Effector CD8-positive, alpha-beta T cell (primary cell): ENCODE results near the gene SYT5.
"Not testable (repeated sequence)": the region's sequence is repeated elsewhere in the genome, so short reads cannot be mapped to it uniquely, and the experiment has no call there.

Experiments used
- DNase-seq: peaks from one replicate; lab custom pipeline; 2025; lab: John Stamatoyannopoulos, UW

SYT5 gene

DNA sequence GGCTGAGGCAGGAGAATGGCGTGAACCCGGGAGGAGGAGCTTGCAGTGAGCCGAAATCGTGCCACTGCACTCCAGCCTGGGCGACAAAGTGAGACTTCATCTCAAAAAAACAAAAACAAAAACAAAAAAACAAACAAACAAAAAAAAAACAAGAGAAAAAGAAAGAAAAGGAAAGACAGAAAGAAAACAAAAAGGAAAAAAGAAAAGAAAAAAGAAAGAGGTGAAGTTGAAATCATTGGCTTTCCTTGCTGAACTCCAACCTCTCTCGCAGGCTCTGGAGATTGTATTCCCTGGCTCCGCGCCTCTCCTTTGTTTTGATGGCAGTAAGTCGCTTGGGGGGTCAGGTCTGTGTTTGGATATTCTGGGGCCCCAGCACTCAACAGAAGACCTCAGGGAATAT, 7.8 kb downstream of the SYT5 start:
- DNase-seq, result not testable (repeated sequence)

DNA sequence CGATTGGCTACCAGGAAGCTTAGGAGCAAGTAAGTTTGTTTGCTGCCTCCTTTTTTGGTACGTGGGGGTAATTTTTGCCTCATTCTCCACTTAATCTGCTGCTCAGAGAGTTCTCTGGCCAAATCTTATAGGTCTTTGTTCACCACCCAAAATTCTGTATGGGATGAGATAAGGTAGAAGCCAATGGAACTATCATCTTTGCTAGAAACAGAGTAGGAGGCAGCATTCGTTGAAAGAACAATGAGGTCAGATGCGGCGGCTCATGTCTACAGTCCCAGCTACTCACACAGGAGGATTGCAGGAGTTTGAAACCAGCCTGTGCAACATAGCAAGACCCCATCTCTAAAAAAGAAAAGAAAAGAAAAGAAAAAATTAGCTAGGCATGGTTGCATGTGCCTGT, 8.6 kb downstream of the SYT5 start:
- DNase-seq, result no peak

DNA sequence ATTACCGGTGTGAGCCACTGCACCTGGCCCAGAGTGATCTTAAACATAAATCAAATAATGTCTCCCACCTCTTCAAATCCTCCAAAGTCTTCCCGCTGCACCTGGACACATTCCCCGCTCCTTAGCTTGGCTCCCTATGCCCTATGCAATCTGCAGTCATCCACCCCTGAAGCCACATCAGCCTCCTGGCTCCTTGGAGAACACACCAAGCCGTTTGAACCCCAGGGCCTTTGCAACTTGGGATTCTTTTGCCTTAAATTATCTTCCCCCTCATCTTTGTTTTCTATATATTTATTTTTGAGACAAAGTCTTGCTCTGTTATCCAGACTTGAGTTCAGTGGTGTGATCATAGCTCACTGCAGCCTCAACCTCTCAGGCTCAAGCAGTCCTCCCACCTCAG, 11.0 kb downstream of the SYT5 start:
- DNase-seq, result no peak

DNA sequence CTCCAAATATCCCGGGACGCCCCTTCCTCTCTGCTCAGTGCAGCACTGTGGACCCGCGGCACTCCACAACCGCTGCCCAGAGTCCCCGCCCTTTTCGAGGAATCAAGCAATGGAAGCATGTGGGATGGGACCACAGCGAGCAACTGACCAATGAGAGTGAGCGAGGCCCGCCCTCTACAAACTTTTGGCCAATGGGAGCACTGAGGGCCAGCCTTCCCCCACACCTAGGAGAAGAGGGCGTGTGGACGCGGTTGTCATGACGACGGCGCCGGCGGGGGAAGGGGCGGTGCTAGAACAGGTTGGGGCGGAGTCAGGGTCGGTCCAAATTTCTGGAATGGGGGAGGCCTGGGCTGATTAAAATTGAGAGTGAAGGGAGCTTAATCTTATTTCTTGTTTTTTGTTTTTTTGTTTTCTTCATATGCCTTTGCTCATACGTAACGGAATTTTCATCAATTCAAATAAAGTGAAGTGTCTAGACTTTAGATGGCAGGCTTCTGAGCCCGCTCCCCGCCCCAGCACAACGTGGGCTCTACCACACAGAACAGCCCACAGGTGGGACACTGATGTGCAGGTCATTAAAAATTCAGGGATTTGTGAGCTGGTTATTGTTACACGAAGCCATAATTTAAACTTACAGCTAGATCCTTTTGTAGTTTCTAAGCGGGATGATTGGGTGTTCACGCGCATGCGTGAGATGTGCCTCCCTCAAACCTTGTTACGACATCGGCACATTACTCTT, 13.4 kb downstream of the SYT5 start, which contains the start of gene DNAAF3:
DNAAF3 (minus strand) TSS at position 84 of the 739 bp plus-strand sequence. CDS start 200 bp downstream, outside the sequence.
- peak; percentile 21 for DNase-seq

DNA sequence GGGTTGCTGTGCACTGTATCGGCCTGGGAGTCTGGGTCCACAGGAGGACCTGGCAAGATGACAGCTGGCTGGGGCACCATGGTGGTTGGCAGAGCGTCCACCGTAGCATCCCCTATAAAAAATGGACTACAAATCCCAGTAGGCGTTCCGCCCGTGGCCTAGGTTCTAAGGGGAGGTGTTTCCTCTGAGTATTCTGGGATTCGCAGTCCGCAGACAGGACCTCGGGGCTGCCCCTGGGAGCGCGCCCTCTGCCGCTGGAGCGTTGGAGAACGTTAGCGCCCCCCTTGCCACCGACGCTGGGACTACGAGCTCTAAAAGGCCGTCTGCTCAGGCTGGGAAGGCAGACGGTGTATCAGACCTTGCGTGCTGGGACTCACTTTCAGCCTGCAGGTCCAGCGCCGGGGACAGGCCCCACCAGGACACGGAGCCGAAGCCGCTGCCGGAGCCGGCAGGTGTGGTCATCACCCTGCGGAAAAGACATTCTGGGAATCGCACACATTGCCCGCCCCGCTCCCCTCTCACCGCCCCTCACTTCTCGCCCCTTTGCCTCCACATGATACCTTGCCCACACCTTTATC, 14.0 kb downstream of the SYT5 start:
- no peak for DNase-seq

DNA sequence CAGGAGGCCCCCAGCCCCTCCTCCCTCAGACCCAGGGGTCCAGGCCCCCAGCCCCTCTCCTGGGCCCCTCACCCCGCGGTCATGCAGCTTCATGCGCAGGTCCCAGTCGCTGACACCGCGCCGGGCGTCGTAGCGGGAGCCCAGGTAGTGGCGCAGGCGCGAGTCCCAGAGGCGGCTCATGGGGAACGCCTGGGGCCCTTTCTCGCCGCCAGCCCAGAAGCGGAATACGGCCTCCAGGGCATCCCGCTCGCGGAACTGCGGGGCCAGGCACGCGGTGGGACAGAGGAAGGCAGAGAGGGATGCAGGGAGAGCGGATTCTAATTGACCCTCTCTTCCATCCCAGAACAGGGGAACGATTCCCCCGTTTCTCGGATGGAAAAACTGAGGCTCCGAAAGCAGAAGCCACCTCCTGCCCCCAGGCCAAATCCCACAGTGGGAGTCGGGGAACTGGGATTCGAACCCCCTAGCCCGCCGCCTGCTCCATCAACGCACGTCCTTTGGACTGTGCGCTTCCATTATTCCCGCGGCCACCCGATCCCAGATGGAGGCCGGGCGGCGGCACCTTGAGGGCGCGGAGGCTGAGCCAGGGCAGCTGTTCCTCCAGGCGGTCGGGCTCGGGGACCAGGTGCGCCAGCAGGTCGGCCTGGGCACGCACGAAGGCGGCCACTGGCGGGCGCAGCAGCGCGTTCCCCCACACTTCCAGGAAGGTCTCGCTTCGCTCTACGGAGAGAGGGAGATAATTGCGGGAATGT, 18.3 kb downstream of the SYT5 start:
- DNase-seq, result no peak

DNA sequence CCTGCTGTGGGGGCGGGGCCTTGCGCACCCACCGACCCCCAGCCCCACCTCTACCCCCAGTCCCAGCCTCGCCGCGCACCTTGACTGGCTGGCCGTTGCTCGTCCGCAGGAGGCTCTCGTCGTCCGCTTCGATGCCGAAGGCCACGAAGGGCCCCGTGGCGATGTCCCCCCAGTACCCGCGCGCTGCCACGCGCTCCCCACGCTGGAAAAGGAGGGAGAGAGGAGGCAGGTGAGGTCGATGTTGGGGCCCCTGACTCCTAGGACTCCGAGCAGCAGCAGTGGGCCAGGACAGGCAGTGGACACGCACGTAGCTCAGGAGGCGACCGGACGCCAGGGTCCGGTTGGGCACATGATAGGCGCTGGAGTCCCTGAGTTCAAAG, 19.1 kb downstream of the SYT5 start:
- DNase-seq, result no peak

DNA sequence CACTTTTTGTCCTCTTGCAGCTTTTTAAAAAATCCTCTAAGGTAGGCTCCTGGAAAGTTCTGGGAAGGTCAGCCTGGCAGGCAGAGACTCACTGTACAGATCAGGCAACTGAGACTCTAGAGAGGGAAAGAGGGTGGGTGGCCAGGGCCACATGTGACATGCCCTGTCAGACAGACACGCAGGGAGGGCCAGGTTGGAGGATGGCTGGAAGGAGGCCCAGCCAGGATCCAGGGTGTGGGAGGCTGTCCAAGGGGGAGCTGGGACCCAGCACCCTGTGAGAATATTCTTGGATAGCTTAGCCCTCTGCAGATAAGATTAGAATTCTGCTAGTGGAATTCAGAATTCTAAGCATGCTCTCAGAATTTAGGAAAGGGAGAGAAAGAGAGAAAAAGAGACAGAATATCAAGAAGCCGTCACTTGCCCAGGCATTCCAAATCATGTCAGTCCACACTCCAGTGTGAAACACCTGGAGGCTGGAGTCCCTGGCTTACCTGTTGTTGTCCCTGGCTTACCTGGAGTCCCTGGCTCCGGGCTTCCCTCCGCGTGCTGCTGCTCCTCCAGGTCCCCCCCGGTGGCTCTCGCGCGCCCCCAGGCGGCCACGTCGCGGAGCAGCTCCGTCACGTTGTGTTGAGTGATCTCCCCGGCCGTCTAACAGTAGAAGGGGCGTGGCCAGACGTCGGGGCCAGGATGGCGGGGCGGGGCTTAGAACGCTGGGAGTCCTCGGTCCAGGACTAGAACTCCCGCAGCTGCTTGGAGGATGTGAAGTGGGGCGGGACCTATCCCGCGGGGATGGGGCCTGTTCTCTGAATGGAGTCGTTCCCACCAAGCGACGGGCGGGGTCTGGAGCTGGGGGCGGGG, 19.7 kb downstream of the SYT5 start:
- DNase-seq, result peak; percentile 82

DNA sequence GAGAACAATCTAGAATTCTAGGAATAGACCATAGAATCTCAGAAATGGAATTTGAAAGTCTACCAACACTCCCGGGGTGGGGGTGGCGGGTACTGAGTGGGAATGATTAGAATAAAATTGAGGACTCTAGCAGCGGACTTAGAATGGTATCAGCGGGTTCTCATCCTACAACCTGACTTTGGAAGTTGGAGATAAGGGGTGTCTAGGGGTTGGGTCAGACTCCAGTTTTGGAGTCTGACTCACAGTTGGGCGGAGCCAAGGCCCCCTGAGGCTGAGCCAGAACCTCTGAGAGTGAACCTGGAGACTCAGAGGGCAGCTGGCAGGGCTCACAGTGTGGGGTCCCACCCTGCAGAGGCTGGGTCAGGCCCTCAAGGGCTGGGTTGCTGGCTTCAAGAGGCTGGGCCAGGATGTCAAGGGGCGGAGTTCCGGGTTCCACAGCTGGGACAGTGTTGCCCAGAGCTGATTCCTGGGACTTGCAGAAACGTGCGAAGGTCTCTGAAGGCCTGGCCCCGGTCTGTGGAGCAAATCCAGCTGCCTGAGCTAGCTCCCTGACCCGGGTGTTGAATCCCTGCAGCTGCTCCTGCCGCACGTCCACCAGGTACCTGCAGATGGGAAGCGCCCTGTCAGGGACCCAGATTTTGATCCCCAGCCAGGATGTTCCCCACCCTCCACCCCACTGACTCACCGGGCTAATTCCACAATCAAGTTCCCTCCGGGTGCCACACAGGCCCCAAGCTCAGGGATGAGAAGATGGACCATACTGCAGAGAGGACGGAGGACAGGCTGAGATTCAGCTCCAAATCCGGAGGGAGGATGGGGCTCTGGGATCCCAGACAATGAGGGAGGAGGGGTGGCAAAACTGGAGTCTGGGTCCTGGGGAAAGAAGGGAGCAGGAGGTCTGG, 21.0 kb downstream of the SYT5 start:
- DNase-seq, result no peak

DNA sequence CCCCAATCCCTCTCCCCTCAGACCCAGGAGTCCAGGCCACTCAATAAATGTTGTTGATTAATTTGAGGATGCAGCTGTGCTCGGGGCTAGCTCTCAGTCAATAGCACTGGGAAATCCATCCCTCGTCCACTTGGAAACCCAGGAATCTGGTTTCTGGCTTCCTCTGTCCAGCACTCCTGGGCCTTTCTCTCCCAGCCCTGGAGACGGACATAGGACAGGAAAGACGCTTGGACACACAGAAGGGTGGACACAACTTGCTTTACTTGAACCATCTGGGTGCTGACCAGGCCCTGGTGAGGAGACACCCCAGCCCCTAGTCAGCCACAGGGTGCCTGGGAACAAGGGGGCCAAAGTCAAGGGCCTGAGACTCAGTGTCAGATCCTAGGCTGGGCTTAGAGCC, 21.7 kb downstream of the SYT5 start:
- no peak for DNase-seq

DNA sequence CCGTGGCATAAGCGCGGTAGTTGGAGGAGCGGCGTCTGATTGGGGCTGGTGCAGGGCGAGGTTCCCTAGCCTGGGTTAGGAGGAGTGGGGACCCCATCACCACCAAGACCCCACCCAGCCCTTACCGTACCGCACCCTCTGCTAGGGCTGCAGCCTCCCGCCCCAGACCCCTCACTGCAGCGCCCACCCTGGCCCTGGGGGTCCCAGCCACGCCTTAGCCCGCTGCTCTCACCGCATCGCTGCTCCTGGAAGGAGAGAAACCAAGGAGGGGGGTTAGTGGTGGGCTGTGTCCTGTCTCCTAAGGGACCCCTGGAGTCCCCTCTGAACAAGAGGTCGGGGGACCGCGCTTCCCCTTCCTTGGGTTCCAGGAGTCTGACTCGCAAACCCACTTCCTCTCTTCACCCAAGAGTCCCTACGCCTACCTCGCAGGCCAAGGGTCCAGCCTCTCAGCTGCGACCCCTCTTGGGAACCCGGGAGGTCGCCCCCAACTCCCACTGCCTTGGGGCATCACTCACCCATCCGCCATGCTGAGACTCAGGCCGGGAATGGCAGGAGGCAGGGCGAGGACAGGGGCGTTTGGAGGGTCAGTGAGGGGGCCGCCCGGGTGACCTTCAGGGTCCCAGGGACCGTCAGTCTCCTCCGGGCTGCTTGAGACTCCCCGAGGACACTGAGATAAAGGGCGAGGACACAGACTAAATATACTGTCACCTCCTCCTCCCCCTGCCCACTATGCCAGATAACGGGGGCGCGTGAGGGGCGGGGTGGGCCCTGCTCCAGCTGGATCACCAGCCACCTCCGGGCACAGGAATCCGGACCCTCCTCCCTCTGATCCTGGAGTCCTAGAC, 22.8 kb downstream of the SYT5 start, which contains the start of gene TNNI3:
TNNI3 (minus strand) TSS at position 669 of the 845 bp plus-strand sequence; CDS start at position 526, 143 bp downstream.
- DNase-seq, result no peak

DNA sequence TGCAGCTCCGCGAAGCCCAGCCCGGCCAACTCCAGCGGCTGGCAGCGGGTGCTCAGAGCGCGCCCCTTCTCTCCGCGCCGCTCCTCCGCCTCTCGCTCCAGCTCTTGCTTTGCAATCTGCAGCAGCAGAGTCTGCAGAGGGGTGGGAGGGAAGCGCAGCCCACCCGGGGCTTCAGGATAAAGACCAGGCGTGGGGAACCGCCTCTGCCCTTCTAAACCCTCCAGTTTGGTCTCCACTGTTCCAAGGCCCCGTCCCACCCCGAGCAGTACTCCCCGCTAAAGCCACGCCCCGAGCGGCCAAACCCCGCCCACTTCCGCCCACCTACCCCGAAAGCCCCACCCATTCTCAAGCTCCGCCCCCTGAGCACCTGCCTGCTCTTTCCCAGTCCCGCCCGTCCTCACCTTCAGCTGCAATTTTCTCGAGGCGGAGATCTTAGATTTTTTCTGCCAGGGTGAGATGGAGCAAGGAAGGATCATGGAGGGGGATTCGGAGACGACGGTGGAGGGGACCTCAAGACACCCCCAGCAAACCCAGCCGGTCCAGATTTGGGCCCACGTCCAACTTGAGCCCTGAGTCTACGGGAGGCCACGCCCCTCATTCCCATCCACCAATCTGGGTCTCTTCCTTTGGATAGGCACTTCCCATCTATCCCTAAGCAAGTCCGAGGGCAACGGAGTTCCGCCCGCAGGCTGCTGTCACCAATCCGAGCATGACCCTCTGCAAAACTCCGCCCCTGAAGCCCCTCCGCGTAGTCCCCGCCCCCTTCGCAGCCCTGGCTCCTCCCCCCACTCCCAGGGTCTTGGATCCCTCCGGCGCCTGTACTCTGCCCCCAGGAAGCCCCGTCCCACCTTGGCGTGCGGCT, 23.7 kb downstream of the SYT5 start:
- DNase-seq, result peak; percentile 9

DNA sequence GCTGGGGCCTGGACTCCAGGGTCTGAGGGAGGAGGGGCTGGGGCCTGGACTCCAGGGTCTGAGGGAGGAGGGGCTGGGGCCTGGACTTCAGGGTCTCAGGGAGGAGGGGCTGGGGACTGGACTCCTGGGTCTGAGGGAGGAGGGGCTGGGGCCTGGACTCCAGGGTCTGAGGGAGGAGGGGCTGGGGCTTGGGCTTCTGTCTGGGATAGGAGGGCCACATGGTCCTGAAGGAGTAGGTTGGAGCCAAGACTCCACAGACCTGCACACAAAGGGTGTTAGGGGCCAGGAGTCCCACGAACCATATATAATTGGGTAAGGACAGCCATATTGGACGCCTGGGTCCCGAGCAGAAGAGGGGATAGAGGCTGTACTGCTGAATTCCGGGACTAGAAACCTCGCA, 24.3 kb downstream of the SYT5 start:
- DNase-seq, result not testable (repeated sequence)

DNA sequence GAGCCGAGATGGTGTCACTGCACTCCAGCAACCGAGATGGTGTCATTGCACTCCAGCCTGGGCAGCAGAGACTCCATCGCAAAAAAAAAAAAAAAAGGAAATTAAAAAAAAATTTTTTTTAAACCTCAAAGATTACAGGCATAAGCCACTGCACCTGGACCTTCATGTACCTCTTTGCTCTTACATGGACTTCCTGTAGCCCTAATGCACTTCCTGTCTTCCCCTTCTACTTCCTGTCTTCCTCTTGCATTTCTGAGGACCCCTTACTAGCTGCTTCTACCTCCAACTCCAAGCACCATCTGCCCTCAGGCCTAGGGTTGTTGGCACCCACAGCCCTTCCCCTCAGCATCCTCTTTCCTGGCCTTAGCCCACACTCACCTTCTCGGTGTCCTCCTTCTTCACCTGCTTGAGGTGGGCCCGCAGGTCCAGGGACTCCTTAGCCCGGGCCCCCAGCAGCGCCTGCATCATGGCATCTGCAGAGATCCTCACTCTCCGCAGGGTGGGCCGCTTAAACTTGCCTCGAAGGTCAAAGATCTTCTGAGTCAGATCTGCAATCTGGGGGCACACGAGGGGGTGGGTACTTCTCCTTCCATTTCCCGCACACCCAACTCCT, 26.3 kb downstream of the SYT5 start:
- DNase-seq, result no peak

DNA sequence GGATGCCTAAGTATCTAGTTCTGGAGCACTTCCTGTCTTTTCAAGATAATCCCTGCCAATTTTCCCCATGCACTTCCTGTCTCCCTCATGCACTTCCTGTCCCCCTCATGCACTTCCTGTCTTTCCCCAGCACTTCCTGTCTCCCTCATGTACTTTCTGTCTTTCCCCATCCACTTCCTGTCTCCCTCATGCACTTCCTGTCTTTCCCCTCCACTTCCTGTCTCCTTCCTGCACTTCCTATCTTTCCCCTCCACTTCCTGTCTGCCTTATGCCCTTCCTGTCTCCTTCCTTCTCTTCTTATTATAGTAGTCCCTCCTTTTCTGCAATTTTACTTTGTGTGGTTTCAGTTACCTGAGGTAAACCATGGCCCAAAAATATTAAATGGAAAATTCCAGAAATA, 28.1 kb downstream of the SYT5 start:
- DNase-seq, result no peak

DNA sequence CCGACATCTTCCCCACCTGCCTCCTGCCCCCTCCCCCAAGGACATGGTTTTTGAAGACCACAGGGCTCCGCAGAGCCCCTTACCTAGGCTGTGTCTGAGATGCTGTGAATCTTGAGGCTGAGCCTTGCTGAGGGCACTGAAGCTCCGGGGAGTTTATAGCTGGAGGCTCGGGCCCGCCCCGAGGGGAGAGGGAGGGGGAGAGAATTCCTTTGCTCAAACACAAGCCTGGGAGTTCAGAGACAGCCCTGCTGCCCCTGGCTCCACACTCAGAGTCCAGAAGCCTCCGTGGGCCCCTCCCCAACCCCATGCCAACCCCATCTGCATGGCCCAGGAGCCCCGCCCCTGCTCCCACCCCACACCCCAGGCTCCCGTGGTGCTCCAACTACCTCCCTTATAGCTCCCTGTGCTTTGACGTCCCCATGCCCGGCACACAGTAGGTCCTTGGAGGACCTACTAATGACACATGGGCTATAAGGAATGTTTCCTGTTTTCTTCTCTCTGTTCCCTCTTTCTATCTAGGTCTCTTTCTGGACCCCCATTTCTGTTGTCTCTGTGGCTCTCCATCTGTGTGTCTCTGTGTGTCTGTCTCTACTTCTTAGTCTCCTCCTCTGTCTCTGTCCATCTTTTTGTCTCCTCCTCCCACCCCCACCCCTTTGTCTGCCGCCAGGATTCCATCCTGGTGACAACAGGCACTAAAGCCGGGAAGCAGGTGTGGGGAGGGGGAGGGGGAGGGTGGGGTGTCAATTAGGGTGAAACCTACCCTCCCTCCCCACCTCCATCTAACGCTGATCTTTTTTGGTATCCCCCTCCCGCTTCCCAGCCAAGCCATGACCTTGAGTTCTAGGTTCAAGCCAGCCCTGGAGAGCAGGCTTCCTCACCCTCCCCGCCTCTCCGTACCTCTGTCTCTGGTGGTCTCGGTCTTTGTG, 30.7 kb downstream of the SYT5 start, which contains the start of gene TNNT1:
TNNT1 (minus strand) TSS at position 129 of the 926 bp plus-strand sequence. CDS start 2,049 bp downstream, outside the sequence.
- no peak for DNase-seq

DNA sequence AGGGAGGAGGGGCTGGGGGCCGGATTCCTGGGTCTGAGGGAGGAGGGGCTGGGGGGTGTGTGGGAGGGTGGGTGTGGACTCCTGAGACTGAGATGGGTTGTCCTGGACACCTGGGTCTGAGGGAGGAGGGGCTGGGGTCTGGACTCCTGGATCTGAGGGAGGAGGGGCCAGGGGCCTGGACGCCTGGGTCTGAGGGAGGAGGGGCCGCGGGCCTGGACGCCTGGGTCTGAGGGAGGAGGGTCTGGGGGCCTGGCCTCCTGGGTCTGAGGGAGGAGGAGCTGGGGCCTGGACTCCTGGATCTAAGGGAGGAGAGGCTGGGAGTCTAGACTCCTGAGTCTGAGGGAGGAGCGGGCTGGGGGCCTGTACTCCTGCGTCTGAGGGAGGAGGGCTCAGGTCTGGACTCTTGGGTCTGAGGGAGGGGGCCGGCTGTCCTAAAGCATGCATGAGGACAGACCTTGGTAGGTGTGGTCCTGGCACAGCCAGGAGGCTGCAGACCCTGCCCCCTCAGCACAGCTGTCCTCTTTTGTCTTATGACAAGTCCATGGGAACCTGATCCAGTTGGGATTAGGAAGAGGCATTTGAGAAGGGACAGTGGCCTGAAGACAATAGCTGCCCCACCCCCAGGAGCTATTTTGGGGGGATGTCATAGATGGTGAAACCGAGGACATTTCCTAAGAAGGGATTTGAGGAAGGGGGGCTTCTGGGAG, 32.4 kb downstream of the SYT5 start:
- no peak for DNase-seq
